ENCODE results near the gene CCNC.

Gene CCNC

GRCh38 chr6:99543968-99544367 lies 24.5 kb downstream of the CCNC start:
- no peak for DNase-seq

- DNase-seq, result no peak
Measured at GRCh38 chr6:99530627-99531026, 37.8 kb downstream of the CCNC start.

GRCh38 chr6:99522531-99522930 lies 45.9 kb downstream of the CCNC start:
- peak; percentile 6 to 21 for DNase-seq

DNA sequence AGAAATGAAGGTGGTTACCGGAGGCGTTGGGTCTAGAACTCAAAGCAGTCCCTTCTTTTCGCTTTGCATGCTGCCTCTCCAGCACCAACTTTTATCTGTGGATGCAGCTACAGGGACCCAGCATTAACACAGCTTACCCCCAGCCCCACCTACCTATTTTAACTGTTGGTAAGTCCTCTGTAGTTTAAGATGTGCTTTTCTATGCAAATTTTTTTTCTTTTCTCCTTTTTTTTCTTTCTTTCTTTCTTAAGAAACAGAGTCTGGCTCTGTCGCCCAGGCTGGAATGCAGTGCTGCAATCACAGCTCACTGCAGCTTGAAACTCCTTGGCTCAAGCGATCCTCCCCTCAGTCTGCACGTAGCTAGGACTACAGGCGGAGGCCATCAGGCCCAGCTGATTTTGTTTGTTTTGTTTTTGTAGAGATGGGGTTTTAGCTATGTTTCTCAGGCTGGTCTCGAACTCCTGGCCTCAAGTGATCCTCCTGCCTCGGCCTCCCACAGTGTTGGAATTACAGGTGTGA lies 46.8 kb downstream of the CCNC start:
- no peak for DNase-seq

DNA sequence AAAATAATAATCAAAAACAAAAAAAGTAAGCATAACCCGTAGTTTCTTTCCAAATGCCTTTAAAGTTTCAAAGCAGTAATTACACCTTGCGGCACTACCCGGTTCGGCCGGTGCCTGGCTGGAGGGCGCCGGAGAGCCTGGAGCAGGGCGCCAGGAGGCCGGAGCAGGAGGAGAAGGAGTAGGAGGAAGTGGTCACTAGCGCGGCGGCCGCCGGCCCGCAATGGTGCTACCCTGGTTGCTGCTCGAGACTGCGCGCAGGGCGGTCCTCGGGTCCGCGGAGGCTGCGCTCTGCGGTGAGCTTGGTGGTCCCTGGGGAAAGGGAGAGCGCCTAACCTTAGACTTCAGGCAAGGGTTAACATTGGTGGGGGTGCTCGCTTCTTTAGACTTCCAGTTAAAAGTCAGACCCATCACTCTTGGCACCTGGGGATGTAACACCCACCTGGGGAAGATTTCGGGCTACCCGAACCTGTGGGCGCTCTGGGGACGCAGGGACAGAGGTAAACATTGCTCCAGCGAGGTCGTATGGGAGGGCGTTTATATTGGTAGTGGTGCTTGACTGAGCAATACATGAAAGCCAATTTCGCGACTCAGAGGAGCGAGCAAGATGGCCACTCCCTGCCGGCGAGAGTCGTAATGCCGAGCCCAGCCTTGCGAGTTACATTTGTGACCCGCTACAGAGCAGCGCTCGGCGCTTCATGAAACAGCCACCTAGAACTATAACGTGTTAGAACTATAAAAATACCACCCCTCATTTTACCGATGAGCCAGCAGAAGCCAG lies 47.4 kb downstream of the CCNC start:
- peak; percentile 78 to 83 for DNase-seq

- DNase-seq, result no peak
Measured at GRCh38 chr6:99519446-99519845, 49.0 kb downstream of the CCNC start.

DNA sequence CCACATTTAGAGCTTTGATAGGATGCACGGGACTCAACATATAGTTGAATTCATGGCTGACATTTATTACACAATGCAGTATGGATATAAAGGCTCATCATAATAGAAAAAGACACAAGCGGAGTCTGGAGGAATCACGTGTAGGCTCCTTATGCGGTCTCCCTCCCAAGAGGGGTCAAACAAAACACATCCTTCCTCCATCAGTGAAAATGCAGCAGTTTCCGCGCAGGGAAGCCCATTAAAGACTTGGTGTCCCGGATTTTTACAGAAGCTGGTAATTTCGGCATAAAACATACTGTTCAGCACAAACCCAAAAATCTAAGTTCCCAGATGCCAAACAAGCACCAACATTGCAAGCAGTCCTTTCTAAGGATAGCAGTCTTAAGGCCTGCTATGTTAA lies 54.4 kb downstream of the CCNC start:
- DNase-seq, result no peak

DNA sequence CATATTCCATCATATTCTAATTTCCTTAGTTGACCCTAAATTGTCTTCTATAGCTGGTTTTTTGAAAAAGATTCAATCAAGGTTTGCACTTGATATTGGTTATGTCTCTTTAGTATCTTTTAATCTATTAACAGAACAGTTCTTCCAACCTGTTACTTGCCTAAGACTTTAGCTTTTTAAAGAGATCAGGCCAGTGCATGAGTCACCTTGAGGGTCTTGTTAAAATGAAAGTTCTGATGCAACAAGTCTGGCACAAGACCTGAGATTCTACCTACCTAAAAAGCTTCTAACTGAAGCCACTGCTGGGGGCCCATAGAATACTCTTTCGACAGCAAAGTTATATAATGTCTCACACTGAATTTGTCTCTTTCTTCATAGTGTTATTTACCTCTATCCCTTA lies 56.4 kb downstream of the CCNC start:
- DNase-seq, result no peak

DNA sequence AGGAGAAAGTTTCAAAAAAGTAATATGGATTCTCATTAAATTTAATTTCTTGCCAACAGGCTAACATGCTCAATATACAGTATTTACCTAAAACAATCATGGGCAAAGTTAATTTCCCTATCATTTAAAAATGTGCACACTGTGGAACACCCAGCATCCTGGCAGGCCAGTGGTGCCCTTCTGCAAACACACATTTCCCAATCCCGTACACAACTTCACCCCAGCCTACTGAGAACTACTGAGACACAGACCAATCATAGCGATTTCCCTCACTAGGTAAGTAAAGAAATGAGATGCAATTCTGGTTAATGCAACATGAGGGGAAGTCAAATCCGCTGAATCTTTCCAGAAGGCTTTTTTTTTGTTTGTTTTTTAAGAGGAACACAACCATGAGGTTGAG lies 60.8 kb downstream of the CCNC start:
- no peak for DNase-seq

DNA sequence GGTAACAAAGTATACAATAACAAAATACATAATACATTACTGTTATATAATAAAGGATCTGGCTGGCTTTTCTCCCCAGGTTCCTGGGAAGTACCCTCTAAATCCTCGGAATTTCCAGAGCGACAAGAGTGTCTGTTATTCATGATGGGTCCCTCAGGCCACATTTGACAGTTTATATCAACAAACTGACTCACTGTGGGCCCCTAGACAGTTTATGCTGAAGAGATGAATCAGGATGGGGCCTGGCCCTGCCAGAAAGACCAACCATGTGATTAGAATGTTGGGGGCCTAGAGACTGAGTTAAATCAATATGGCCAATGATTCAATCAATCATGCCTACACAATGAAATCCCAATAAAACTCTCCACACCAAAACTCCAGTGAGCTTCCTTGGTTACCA lies 66.7 kb downstream of the CCNC start:
- no peak for DNase-seq

- DNase-seq, result no peak
Measured at GRCh38 chr6:99498421-99498820, 70.0 kb downstream of the CCNC start.

- no peak for DNase-seq
Measured at GRCh38 chr6:99495466-99495865, 73.0 kb downstream of the CCNC start.
